T-cell (primary cell): Measurements from ENCODE around the gene MAPKAP1. TPM values are rescaled to one million over a fixed set of nuclear protein-coding genes. Genes with fewer than 3 reads are reported as not detected.

Experiments
- ATAC-seq, 4 experiments: fragments of 200-7000 bp in 3 of 4; fragments of 150-1000 bp in 1 of 4; cut with Tn5 transposase; replicated peaks in 1 of 4; 1 replicate in 3 of 4; 2 replicates in 1 of 4; pipeline ENCODE4 v1.10.0; 2021; ENCODE audit warnings: moderate library complexity in 3 of 4, mild to moderate bottlenecking in 2 of 4, moderate number of reproducible peaks in 1 of 4
- CTCF ChIA-PET, 2 donors: fragments of 300-600 bp; sonication (Branson Sonifier 250); formaldehyde crosslinking; loops; one replicate each; lab custom pipeline; 2022; ENCODE audit warnings: antibody characterized with exemption in 2 of 2; lab: Charles Lee
- POLR2A ChIA-PET, 2 donors: fragments of 300-600 bp; sonication (Branson Sonifier 250); formaldehyde crosslinking; loops; one replicate each; lab custom pipeline; 2022; ENCODE audit warnings: antibody characterized with exemption in 2 of 2; lab: Charles Lee
- DNase-seq, 35 experiments: peaks; one replicate each; pipeline versions ENCODE4 v3.0.0 to v3.0.0-alpha.2; 2013 to 2023
- H3K27ac ChIP-seq: one replicate; pipeline ENCODE4 v1.5.1; 2013; ENCODE audit warnings: low read length
- H3K27me3 ChIP-seq, 2 experiments: replicated peaks in 1 of 2; 1 replicate in 1 of 2; 2 replicates in 1 of 2; pipeline versions ENCODE4 v1.6.1 to v1.7.0; 2013; ENCODE audit warnings: low read length in 1 of 2, mixed read lengths in 1 of 2; ENCODE audit not compliant: control insufficient read depth in 2 of 2, insufficient read depth in 2 of 2; ENCODE audit errors: extremely low read depth in 1 of 2
- H3K36me3 ChIP-seq, 2 donors: 1 replicate in 1 of 2; 2 replicates in 1 of 2; pipeline versions ENCODE4 v1.6.1 to v1.7.0; 2013; ENCODE audit warnings: low read length in 1 of 2; ENCODE audit not compliant: control insufficient read depth in 2 of 2, insufficient read depth in 1 of 2; ENCODE audit errors: extremely low read depth in 1 of 2
- H3K4me1 ChIP-seq, 2 experiments: 1 replicate in 1 of 2; 2 replicates in 1 of 2; pipeline versions ENCODE4 v1.6.1 to v1.7.0; 2013; ENCODE audit warnings: low read length in 2 of 2, mixed read lengths in 1 of 2; ENCODE audit not compliant: insufficient read depth in 2 of 2, control insufficient read depth in 1 of 2; ENCODE audit errors: extremely low read depth in 1 of 2
- H3K4me3 ChIP-seq, 2 donors: 1 replicate in 1 of 2; 2 replicates in 1 of 2; pipeline versions ENCODE4 v1.5.1 to v1.7.0; 2013; ENCODE audit warnings: mild to moderate bottlenecking in 2 of 2, low read length in 1 of 2, moderate library complexity in 1 of 2; ENCODE audit not compliant: control insufficient read depth in 1 of 2; ENCODE audit errors: extremely low read depth in 1 of 2
- H3K9me3 ChIP-seq: 2 replicates; pipeline ENCODE4 v1.7.0; 2013
- H3K27ac Mint-ChIP-seq, 2 donors: one replicate each; pipeline ENCODE4 v1.8.0; 2020 to 2021; ENCODE audit warnings: mild to moderate bottlenecking in 2 of 2, mixed read lengths in 2 of 2
- H3K27me3 Mint-ChIP-seq, 2 donors: one replicate each; pipeline ENCODE4 v1.8.0; 2021 to 2022; ENCODE audit warnings: mixed read lengths in 2 of 2
- H3K36me3 Mint-ChIP-seq: one replicate; pipeline ENCODE4 v1.8.0; 2021; ENCODE audit warnings: mixed read lengths
- H3K4me1 Mint-ChIP-seq, 3 donors: one replicate each; pipeline ENCODE4 v1.8.0; 2020 to 2022; ENCODE audit warnings: mixed read lengths in 3 of 3, mild to moderate bottlenecking in 1 of 3
- H3K4me3 Mint-ChIP-seq, 3 donors: one replicate each; pipeline ENCODE4 v1.8.0; 2020 to 2022; ENCODE audit warnings: mild to moderate bottlenecking in 3 of 3, mixed read lengths in 3 of 3, moderate library complexity in 3 of 3
- H3K9me3 Mint-ChIP-seq, 3 donors: one replicate each; pipeline ENCODE4 v1.8.0; 2020 to 2022; ENCODE audit warnings: mixed read lengths in 3 of 3
- WGBS: methylation state at CpG from one replicate; pipeline ENCODE4 v1.1.5; 2013; ENCODE audit warnings: missing lambda C conversion rate; ENCODE audit not compliant: insufficient coverage; 5-methylcytosine and 5-hydroxymethylcytosine counted together
- total RNA-seq, 35 experiments: library from RNA in 6 of 35; stranded (reverse) in 6 of 35; fragments of 120-200 nt in 1 of 35; gene quantifications; one replicate each; pipeline versions ENCODE4 v1.2.1 to v1.2.4 and lab custom pipeline; 2013 to 2026

Gene MAPKAP1
- total RNA-seq, 5 donors from 2014 or later (not counting 1 experiment from before 2014, with no cell fraction given), result 50.2 to 60.3 (median 55.6) TPM

- H3K9me3 ChIP-seq, result no peaks in the 10 kb centered on the region
- POLR2A ChIA-PET, result no interaction called here
- H3K4me1 ChIP-seq, result no peaks in the 10 kb centered on the region
- Mint-ChIP-seq H3K4me3 (no peak overlapping the region), H3K27me3 (no peaks in the 10 kb centered on the region), H3K36me3 (peaks cover 8% of the 10 kb centered on the region), H3K9me3 (no peaks in the 10 kb centered on the region), H3K27ac (no peak overlapping the region), H3K4me1 (peaks cover 28 to 42% (median 30%) of the 10 kb centered on the region in 3 donors)
- 100% methylated on average over 4 of the region's 5 CpGs for WGBS
- ATAC-seq, result no peak
- H3K36me3 ChIP-seq, result no peaks in the 10 kb centered on the region
- H3K4me3 ChIP-seq, result no peak overlapping the region
- CTCF ChIA-PET, result no interaction called here
- H3K27ac ChIP-seq, result no peak overlapping the region
- DNase-seq, result no peak
- H3K27me3 ChIP-seq, result no peaks in the 10 kb centered on the region
Measured at GRCh38 chr9:125617087-125617486, 89.9 kb downstream of the MAPKAP1 start.

DNA sequence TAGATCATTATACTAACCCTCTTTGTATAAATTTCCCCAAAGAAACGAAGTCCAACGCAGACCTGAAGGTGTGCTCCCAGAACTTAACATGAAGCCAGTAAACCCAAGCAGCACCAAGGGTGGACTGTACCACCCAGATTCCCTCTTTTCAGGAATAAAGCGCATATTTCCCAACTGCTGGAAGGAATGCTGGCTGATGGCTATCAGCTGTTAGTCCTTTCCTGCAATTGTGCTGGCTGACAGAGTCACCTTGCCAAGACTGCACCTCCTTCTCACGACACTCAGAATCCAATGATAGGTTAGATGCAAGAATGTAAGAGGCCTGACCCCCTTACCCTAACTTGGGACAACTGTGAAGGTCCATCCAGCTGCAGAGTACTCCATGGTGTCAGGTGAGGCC, 93.9 kb downstream of the MAPKAP1 start:
- Histone ChIP-seq H3K27ac (no peak overlapping the region), H3K27me3 (no peaks in the 10 kb centered on the region), H3K4me3 (no peak overlapping the region), H3K9me3 (no peaks in the 10 kb centered on the region), H3K36me3 (no peaks in the 10 kb centered on the region), H3K4me1 (no peaks in the 10 kb centered on the region)
- Mint-ChIP-seq H3K9me3 (no peaks in the 10 kb centered on the region), H3K27me3 (no peaks in the 10 kb centered on the region), H3K36me3 (peaks cover 4% of the 10 kb centered on the region), H3K4me3 (no peak overlapping the region), H3K4me1 (peaks cover 45 to 58% (median 49%) of the 10 kb centered on the region in 3 donors), H3K27ac (no peak overlapping the region)
- ChIA-PET CTCF (no interaction called here), POLR2A (no interaction called here)
- DNase-seq (no peak), ATAC-seq (no peak)
- 100% methylated on average over 2 of the region's 4 CpGs for WGBS

GRCh38 chr9:125612616-125613015, 94.4 kb downstream of the MAPKAP1 start:
- Histone ChIP-seq H3K9me3 (no peaks in the 10 kb centered on the region), H3K4me1 (no peaks in the 10 kb centered on the region), H3K4me3 (no peak overlapping the region), H3K27me3 (no peaks in the 10 kb centered on the region), H3K36me3 (no peaks in the 10 kb centered on the region), H3K27ac (no peak overlapping the region)
- POLR2A ChIA-PET, result no interaction called here
- CTCF ChIA-PET, result no interaction called here
- H3K4me3 Mint-ChIP-seq, result no peak overlapping the region
- no peaks in the 10 kb centered on the region for H3K27me3 Mint-ChIP-seq
- no peak for DNase-seq
- no peak overlapping the region for H3K27ac Mint-ChIP-seq
- H3K9me3 Mint-ChIP-seq, result no peaks in the 10 kb centered on the region
- peaks cover 47 to 62% (median 51%) of the 10 kb centered on the region in 3 donors for H3K4me1 Mint-ChIP-seq
- peaks cover 4% of the 10 kb centered on the region for H3K36me3 Mint-ChIP-seq
- ATAC-seq, result no peak

DNA sequence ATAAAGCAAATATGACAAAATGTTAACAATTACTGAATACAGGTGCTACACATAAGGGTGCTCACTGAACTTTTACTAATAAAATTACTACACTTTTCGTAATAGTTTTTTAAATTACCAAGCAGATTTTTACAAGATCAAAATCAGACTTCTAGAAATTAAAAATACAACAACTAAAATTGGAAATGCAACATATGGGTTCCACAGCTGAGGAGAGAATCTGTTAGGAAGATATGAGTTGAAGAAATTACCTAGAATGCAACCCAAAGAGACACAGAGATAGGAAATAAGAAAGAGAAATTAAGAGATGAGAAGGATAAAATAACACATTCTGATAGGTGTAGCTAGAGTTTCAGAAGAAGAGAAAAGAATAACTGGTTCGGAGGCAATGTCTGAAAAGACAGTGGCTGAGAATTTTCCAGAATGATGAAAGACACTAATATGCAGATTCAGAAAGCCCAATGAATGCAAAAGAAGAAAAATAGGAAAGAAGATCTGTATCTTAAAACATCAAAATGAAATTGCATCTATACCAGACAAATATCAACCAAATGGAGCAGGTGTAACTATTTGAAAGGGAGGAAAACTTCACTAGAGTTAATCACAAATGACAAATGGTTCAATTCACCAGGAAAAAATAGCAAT, 95.8 kb downstream of the MAPKAP1 start:
- no peak overlapping the region for H3K27ac Mint-ChIP-seq
- ChIA-PET POLR2A (no interaction called here), CTCF (no interaction called here)
- H3K27me3 Mint-ChIP-seq, result no peaks in the 10 kb centered on the region
- Histone ChIP-seq H3K27me3 (no peaks in the 10 kb centered on the region), H3K36me3 (no peaks in the 10 kb centered on the region), H3K4me3 (no peak overlapping the region), H3K4me1 (no peaks in the 10 kb centered on the region), H3K27ac (no peak overlapping the region), H3K9me3 (no peaks in the 10 kb centered on the region)
- no peaks in the 10 kb centered on the region for H3K9me3 Mint-ChIP-seq
- peaks cover 4% of the 10 kb centered on the region for H3K36me3 Mint-ChIP-seq
- H3K4me1 Mint-ChIP-seq, result peaks cover 50 to 63% (median 58%) of the 10 kb centered on the region in 3 donors
- DNase-seq (no peak), ATAC-seq (no peak)
- WGBS, result 82% methylated on average over 2 of the region's 2 CpGs
- H3K4me3 Mint-ChIP-seq, result no peak overlapping the region

DNA sequence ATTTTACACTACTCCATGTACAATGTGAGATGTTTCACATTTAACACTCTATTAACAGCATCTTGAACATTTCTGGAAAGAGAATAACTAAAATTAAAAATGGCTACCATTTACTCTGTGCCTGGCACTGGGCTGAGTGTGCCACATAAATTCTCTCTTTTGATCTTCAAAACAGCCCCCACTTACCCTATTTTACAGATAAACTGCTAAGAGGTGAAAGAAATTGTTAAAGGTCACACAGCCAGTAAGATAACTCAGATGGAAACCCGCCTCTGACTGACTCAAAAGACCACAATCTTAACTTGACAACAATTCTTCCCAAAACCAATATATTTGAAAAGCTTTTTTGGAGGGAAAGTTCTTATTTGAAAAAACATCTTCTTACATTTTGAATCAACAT, 97.3 kb downstream of the MAPKAP1 start:
- Mint-ChIP-seq H3K27me3 (no peaks in the 10 kb centered on the region), H3K27ac (no peak overlapping the region), H3K9me3 (no peaks in the 10 kb centered on the region), H3K4me1 (peaks cover 51 to 63% (median 63%) of the 10 kb centered on the region in 3 donors), H3K36me3 (peaks cover 4% of the 10 kb centered on the region), H3K4me3 (no peak overlapping the region)
- Histone ChIP-seq H3K4me3 (no peak overlapping the region), H3K36me3 (no peaks in the 10 kb centered on the region), H3K9me3 (no peaks in the 10 kb centered on the region), H3K27ac (no peak overlapping the region), H3K27me3 (no peaks in the 10 kb centered on the region), H3K4me1 (no peaks in the 10 kb centered on the region)
- ATAC-seq (no peak), DNase-seq (no peak)
- ChIA-PET CTCF (no interaction called here), POLR2A (no interaction called here)
- WGBS, result no CpG with 5 or more reads among the region's 1 CpG

GRCh38 chr9:125608489-125609224, 98.4 kb downstream of the MAPKAP1 start:
- no peak for DNase-seq
- Mint-ChIP-seq H3K4me1 (peaks cover 51 to 64% (median 62%) of the 10 kb centered on the region in 3 donors), H3K27me3 (no peaks in the 10 kb centered on the region), H3K27ac (no peak overlapping the region), H3K4me3 (no peak overlapping the region), H3K36me3 (peaks cover 4% of the 10 kb centered on the region), H3K9me3 (no peaks in the 10 kb centered on the region)
- CTCF ChIA-PET, result no interaction called here
- H3K4me1 ChIP-seq, result no peaks in the 10 kb centered on the region
- no peaks in the 10 kb centered on the region for H3K9me3 ChIP-seq
- no peaks in the 10 kb centered on the region for H3K36me3 ChIP-seq
- no peak for ATAC-seq
- POLR2A ChIA-PET, result no interaction called here
- no peak overlapping the region for H3K4me3 ChIP-seq
- no peaks in the 10 kb centered on the region for H3K27me3 ChIP-seq
- no peak overlapping the region for H3K27ac ChIP-seq
- 90% methylated on average over 5 of the region's 10 CpGs for WGBS
